Activated naive CD4-positive, alpha-beta T cell treated with anti-CD3 and anti-CD28 coated beads, Interleukin-2, amount 50 U/mL, for 72 hours (primary cell): ENCODE measurements around the gene CEMIP. TPM values are rescaled to one million over a fixed set of nuclear protein-coding genes. Genes with fewer than 3 reads are reported as not detected.
A peak's percentile ranks its signal among the peaks of the same experiment; 100 is the strongest.

Source experiments
- ATAC-seq, 2 donors: fragments of 150-1000 bp; cut with Tn5 transposase; 2 replicates each; pipeline ENCODE4 v1.10.0; 2021; ENCODE audit warnings: mild to moderate bottlenecking in 2 of 2, moderate library complexity in 2 of 2
- DNase-seq, 2 donors: peaks; one replicate each; pipeline ENCODE4 v3.0.0; 2021 to 2022; ENCODE audit warnings: low spot score in 2 of 2
- H3K27ac Mint-ChIP-seq, 2 donors: one replicate each; pipeline ENCODE4 v1.8.0; 2022; ENCODE audit warnings: mild to moderate bottlenecking in 2 of 2, mixed read lengths in 2 of 2
- H3K36me3 Mint-ChIP-seq, 2 donors: one replicate each; pipeline ENCODE4 v1.8.0; 2022; ENCODE audit warnings: mixed read lengths in 2 of 2
- H3K9me3 Mint-ChIP-seq, 2 donors: one replicate each; pipeline ENCODE4 v1.8.0; 2022; ENCODE audit warnings: mixed read lengths in 2 of 2
- total RNA-seq, 2 donors: library from RNA; stranded (reverse); gene quantifications; one replicate each; pipeline ENCODE4 v1.2.3, GENCODE V29; 2022

The CEMIP gene
- total RNA-seq, 2 donors from 2014 or later: not detected

GRCh38 chr15:80776420-80777045 is 2.6 kb upstream of the CEMIP start:
- ATAC-seq: peak in 1 of 2 donors; percentile 47
- Mint-ChIP-seq H3K9me3 (no peaks in the 10 kb centered on the region), H3K27ac (no peak overlapping the region), H3K36me3 (no peaks in the 10 kb centered on the region)
- peak in 1 of 2 donors; percentile 77 for DNase-seq

DNA sequence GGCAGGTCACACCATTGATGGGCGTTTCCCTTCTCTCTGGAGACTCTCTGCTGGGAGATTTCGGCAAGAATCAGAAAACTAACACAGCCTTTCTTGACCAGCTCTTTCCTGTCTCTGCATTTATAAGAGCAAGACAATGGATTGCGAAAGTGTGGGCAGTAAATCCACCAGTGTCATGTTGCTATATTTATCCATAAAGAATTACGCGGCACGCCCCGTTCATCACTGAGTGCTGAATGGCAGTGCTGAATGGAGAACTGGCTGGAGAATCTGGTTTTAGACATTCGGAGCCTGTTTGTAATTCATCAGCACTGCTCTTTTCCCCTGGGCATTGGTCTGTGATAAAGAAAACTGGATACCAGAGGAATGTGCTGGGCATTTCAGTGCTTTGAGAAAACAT is 2.0 kb upstream of the CEMIP start:
- DNase-seq (no peak), ATAC-seq (no peak)
- Mint-ChIP-seq H3K9me3 (no peaks in the 10 kb centered on the region), H3K27ac (no peak overlapping the region), H3K36me3 (no peaks in the 10 kb centered on the region)

DNA sequence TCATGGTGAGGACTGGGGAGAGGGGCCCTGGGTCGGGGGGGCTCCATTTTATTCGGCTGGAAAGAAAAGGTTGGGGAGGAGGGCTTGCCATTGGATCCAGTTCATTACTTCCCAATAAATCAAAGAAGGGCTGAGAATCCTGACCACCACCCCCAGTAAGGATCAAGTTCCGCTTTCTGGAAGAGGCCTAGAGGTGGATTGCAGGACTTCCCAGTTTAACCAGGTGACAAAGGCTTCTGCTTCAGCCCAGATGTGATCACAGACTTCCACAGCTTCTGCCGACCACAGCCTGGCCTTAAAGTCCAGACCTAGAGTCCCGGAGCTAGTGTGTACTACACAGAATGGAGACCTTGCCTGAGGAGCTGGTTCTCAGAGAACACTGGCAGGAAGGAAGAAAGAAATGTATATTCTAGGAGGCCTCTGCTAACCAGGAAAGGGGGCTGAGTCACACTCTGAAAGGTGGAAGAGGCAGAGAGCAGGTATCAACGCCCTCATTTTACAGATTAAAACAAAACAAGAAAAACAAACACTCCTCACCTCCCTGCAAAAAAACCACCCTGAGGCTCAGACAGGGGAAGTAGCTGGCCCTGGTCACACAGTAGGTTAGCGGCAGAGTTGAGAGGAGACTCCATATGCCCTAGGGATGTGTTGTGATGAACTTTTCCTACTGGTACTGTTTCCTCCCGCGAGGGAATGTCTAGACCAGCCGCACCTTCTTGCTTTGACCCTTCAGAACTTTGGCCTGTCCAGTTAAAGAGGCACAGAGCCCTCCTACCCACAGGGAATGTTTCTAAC is 1.1 kb upstream of the CEMIP start:
- no peak overlapping the region for H3K27ac Mint-ChIP-seq
- no peak for ATAC-seq
- H3K9me3 Mint-ChIP-seq: no peaks in the 10 kb centered on the region
- H3K36me3 Mint-ChIP-seq: no peaks in the 10 kb centered on the region
- DNase-seq: no peak

GRCh38 chr15:80778621-80778963 is 578 bp upstream of the CEMIP start:
- Mint-ChIP-seq H3K36me3 (no peaks in the 10 kb centered on the region), H3K27ac (no peak overlapping the region), H3K9me3 (no peaks in the 10 kb centered on the region)
- ATAC-seq: no peak
- no peak for DNase-seq

GRCh38 chr15:80779658-80780415 is 667 bp downstream of the CEMIP start:
- Mint-ChIP-seq H3K27ac (no peak overlapping the region), H3K9me3 (no peaks in the 10 kb centered on the region), H3K36me3 (no peaks in the 10 kb centered on the region)
- no peak for DNase-seq
- no peak for ATAC-seq

GRCh38 chr15:80780416-80781221 is 1.4 kb downstream of the CEMIP start:
- peak in 1 of 2 donors; percentile 40 for DNase-seq
- H3K27ac Mint-ChIP-seq: no peak overlapping the region
- no peaks in the 10 kb centered on the region for H3K36me3 Mint-ChIP-seq
- no peaks in the 10 kb centered on the region for H3K9me3 Mint-ChIP-seq
- no peak for ATAC-seq

- no peaks in the 10 kb centered on the region for H3K9me3 Mint-ChIP-seq
- H3K36me3 Mint-ChIP-seq: no peaks in the 10 kb centered on the region
- no peak for DNase-seq
- peak in 1 of 2 donors; percentile 13 for ATAC-seq
- H3K27ac Mint-ChIP-seq: no peak overlapping the region
These were observed 4.1 kb downstream of the CEMIP start for GRCh38 chr15:80783260-80783659.

GRCh38 chr15:80785335-80785734 is 6.2 kb downstream of the CEMIP start:
- H3K36me3 Mint-ChIP-seq: no peaks in the 10 kb centered on the region
- no peak overlapping the region for H3K27ac Mint-ChIP-seq
- no peaks in the 10 kb centered on the region for H3K9me3 Mint-ChIP-seq
- DNase-seq (no peak), ATAC-seq (no peak)

GRCh38 chr15:80785811-80786354 is 6.7 kb downstream of the CEMIP start:
- Mint-ChIP-seq H3K9me3 (no peaks in the 10 kb centered on the region), H3K27ac (no peak overlapping the region), H3K36me3 (no peaks in the 10 kb centered on the region)
- peak in 1 of 2 donors; percentile 40 for ATAC-seq
- no peak for DNase-seq

DNA sequence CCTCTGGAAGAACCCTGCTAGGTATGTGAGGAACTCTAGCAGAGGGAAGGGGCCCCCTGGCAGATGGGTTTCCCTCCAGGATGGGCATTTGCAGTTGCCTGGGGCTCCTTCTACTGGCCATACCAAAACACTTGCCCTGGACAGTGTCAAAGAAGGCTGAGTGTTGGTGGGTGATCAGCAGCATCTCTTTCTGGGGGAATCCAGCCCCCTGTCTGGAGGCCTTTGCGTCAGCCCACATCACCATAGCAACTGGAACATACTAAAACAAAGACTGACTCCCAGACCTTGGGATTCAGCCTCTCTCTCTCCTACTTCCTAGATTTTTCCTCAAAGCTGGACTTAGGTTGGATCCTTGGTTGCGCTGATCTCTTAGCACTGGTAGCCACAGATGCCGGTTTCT is 8.1 kb downstream of the CEMIP start:
- no peak for DNase-seq
- Mint-ChIP-seq H3K27ac (no peak overlapping the region), H3K36me3 (no peaks in the 10 kb centered on the region), H3K9me3 (no peaks in the 10 kb centered on the region)
- ATAC-seq: no peak

DNA sequence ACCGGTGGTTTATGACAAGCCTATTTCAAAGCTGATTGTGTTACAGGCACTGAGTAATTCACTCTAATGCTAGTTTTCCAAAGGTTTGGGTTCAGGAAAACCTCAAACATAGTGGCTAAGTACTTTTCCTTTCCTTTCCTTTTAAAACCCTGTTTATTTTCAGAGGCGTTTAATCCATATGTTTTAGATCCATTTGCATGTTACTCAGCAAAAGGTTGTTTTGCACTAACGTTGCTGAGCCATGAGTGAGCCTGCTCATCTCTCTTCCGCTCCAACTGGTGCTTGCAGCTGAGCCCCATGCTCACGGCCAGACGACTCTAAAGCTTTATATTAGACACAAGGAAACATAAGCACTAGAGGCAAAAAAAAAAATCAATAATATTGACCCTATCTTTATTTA is 9.4 kb downstream of the CEMIP start:
- ATAC-seq: no peak
- Mint-ChIP-seq H3K27ac (no peak overlapping the region), H3K9me3 (no peaks in the 10 kb centered on the region), H3K36me3 (no peaks in the 10 kb centered on the region)
- DNase-seq: no peak

DNA sequence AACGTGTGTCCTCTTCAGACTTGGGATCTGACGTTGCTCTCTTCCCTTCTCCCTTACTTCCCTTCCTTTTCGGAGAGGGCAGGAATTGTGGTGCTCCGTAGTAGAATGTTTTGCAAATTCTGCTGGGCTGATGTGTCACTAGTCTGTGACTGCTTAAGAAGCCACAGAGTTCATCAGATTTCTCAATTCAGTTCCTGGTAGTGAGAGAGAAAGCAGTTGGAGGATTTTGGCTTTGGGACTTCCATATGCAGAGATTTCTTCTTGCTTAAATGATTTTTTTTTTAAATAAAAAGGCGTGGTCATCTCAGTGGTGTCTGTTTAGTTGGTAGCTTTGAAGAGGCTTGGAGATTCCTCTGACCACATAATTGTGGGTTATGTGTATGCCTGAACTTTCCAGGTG is 10.1 kb downstream of the CEMIP start:
- H3K36me3 Mint-ChIP-seq: no peaks in the 10 kb centered on the region
- ATAC-seq: no peak
- no peaks in the 10 kb centered on the region for H3K9me3 Mint-ChIP-seq

GRCh38 chr15:80789796-80790195 is 10.6 kb downstream of the CEMIP start:
- Mint-ChIP-seq H3K27ac (no peak overlapping the region), H3K9me3 (no peaks in the 10 kb centered on the region), H3K36me3 (no peaks in the 10 kb centered on the region)
- ATAC-seq (no peak), DNase-seq (no peak)

More for the DNA sequence above, 10.1 kb downstream of the CEMIP start:
- DNase-seq: no peak
- no peak overlapping the region for H3K27ac Mint-ChIP-seq

DNA sequence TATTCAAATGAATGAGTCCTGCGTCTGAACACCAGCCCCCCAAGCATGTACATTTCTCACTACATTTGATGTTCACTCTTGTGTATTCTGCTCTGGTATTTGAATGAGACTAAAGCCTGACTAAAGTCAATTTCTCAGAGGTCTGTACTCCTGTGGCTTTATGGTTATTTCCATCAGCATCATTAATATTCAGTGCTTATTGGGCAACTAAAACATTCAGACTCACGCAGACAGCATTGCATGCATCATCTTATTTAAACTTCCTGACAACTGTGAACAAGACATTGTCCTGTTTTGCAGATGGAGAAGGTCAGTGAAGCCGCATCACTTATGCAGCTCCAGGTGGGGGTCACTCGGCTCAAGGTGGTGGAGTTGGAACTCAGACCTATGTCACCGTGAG is 11.1 kb downstream of the CEMIP start:
- ATAC-seq: no peak
- no peak overlapping the region for H3K27ac Mint-ChIP-seq
- no peak for DNase-seq
- no peaks in the 10 kb centered on the region for H3K9me3 Mint-ChIP-seq
- no peaks in the 10 kb centered on the region for H3K36me3 Mint-ChIP-seq

- ATAC-seq (no peak), DNase-seq (no peak)
These were observed 11.8 kb downstream of the CEMIP start for GRCh38 chr15:80791004-80791403.

DNA sequence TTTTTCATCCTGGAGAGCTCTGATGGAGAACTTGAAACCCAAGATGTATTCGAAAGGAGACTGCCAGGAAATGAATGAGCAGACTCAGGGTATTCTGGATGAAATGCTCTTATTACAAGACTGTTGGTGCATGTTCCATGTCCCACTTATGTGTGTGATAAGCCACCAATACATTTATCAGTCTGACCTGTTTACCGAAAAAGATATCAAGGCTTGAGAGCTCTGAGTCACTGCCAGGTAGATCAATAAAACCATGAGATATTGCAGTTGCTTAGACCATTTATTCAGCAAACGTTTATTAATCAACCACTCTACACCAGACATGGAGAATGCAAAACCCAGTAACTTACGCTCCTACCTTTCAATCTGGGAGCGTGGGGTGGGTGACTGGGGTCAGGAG is 17.2 kb downstream of the CEMIP start:
- Mint-ChIP-seq H3K9me3 (peaks cover 0 to 7% of the 10 kb centered on the region in 2 donors), H3K27ac (no peak overlapping the region), H3K36me3 (peaks cover 4% of the 10 kb centered on the region in 2 donors)
- ATAC-seq (no peak), DNase-seq (no peak)

More at GRCh38 chr15:80791004-80791403, 11.8 kb downstream of the CEMIP start:
- Mint-ChIP-seq H3K36me3 (no peaks in the 10 kb centered on the region), H3K9me3 (no peaks in the 10 kb centered on the region), H3K27ac (no peak overlapping the region)
